HepG2 (cell line): ENCODE data around the gene XIAP. TPM values are rescaled to one million over a fixed set of nuclear protein-coding genes. Genes with fewer than 3 reads are reported as not detected.

Experiments
- AGO1 ChIP-seq: fragments of 200-400 bp; formaldehyde crosslinking; IDR thresholded peaks from 2 replicates; pipeline ENCODE4 v1.6.1; 2017; ENCODE audit warnings: mild to moderate bottlenecking, low read depth, low read length, moderate library complexity; ENCODE audit not compliant: poor library complexity, severe bottlenecking
- ARID5B ChIP-seq: IDR thresholded peaks from 2 replicates; pipeline ENCODE4 v1.4.0; 2020; ENCODE audit warnings: mild to moderate bottlenecking, missing genetic modification reagents
- ATF7-NPFF ChIP-seq: sonication (generic); formaldehyde crosslinking; IDR thresholded peaks from 2 replicates; pipeline ENCODE4 v1.8.1; 2023; ENCODE audit warnings: mild to moderate bottlenecking, low read depth, missing genetic modification reagents, moderate library complexity
- DZIP1 ChIP-seq: sonication (generic); formaldehyde crosslinking; IDR thresholded peaks from 2 replicates; pipeline ENCODE4 v1.5.0; 2020; ENCODE audit warnings: mild to moderate bottlenecking, missing genetic modification reagents
- ELF3 ChIP-seq: IDR thresholded peaks from 2 replicates; pipeline ENCODE4 v1.6.1; 2016; ENCODE audit warnings: missing genetic modification reagents, missing compliant biosample characterization
- FOSL2 ChIP-seq: sonication (generic); formaldehyde crosslinking; IDR thresholded peaks from 2 replicates; pipeline ENCODE4 v1.4.0; 2020; ENCODE audit warnings: missing genetic modification reagents
- HBP1 ChIP-seq: IDR thresholded peaks from 2 replicates; pipeline ENCODE4 v1.6.1; 2016; ENCODE audit warnings: low read depth, control low read depth
- HNF1A ChIP-seq, 2 experiments: sonication (generic) in 1 of 2; formaldehyde crosslinking in 1 of 2; IDR thresholded peaks; 2 replicates each; pipeline versions ENCODE4 v1.4.0 to v1.6.1; 2016 to 2020; ENCODE audit warnings: borderline replicate concordance in 1 of 2, low read depth in 1 of 2, mild to moderate bottlenecking in 1 of 2, missing genetic modification reagents in 1 of 2
- KDM2A ChIP-seq: sonication (generic); formaldehyde crosslinking; IDR thresholded peaks from 2 replicates; pipeline ENCODE4 v1.4.0; 2020; ENCODE audit warnings: low read depth, missing genetic modification reagents, borderline replicate concordance
- KLF16 ChIP-seq, 2 experiments: sonication (generic) in 1 of 2; formaldehyde crosslinking in 1 of 2; IDR thresholded peaks; 2 replicates each; pipeline versions ENCODE4 v1.6.1 to v1.8.0; 2016 to 2023; ENCODE audit warnings: missing genetic modification reagents in 2 of 2, missing compliant biosample characterization in 1 of 2
- RAD21 ChIP-seq: fragments of 450-650 bp; formaldehyde crosslinking; IDR thresholded peaks from 2 replicates; pipeline ENCODE4 v1.5.0; 2020; ENCODE audit warnings: mild to moderate bottlenecking
- SMAD1 ChIP-seq: sonication (generic); formaldehyde crosslinking; IDR thresholded peaks from 2 replicates; pipeline ENCODE4 v1.4.0; 2020; ENCODE audit warnings: missing genetic modification reagents, low read depth, mild to moderate bottlenecking, borderline replicate concordance
- TGIF2 ChIP-seq: IDR thresholded peaks from 2 replicates; pipeline ENCODE4 v1.6.1; 2016; ENCODE audit warnings: control low read depth, missing compliant biosample characterization
- ZNF441 ChIP-seq: sonication (generic); formaldehyde crosslinking; IDR thresholded peaks from 2 replicates; pipeline ENCODE4 v1.7.0; 2021; ENCODE audit warnings: missing genetic modification reagents, borderline replicate concordance
- ZNF484 ChIP-seq: sonication (generic); formaldehyde crosslinking; IDR thresholded peaks from 2 replicates; pipeline ENCODE4 v1.5.1; 2020; ENCODE audit warnings: mild to moderate bottlenecking, low read depth, missing genetic modification reagents, borderline replicate concordance
- ZNF691 ChIP-seq: sonication (generic); formaldehyde crosslinking; IDR thresholded peaks from 2 replicates; pipeline ENCODE4 v1.4.0; 2020; ENCODE audit warnings: missing genetic modification reagents, low read depth, mild to moderate bottlenecking, borderline replicate concordance
- polyA plus RNA-seq, 8 experiments: library from polyadenylated mRNA; depleted of rRNA in 3 of 8; stranded (reverse) in 7 of 8; unstranded in 1 of 8; fragments of >200 nt; fragmentation: Illumina TruSeq in 4 of 8; extraction: Trizol in 4 of 8; gene quantifications; 2 replicates each; pipeline versions ENCODE4 v1.2.1 to v1.2.3, GENCODE V29; 2011 to 2016; ENCODE audit warnings: low read depth in 4 of 8, missing spikeins in 1 of 8, mixed read lengths in 1 of 8; ENCODE audit not compliant: insufficient read depth in 1 of 8
- total RNA-seq, 5 experiments: library from RNA; depleted of rRNA; stranded (reverse); fragments of >200 nt; fragmentation: Illumina TruSeq; extraction: Trizol; gene quantifications; 2 replicates each; pipeline ENCODE4 v1.2.3, GENCODE V29; 2016; ENCODE audit warnings: low read depth in 1 of 5

The XIAP gene
- total and polyA plus RNA-seq, 2 of the 13 experiments (the other 11 are each of a cell fraction or from before 2014, with no cell fraction given) = 12.9 to 29.5 TPM

GRCh38 chrX:123822965-123823364 lies 36.9 kb upstream of the XIAP start (continued):
- TF ChIP-seq ZNF441 (CRISPR knock-in tag) = no peak
- TF ChIP-seq KLF16 (CRISPR knock-in tag; IDR thresholded peaks at IDR 0.05) = no peak
- TF ChIP-seq RAD21 (CRISPR knock-in tag) = no peak
- TF ChIP-seq ATF7-NPFF (CRISPR knock-in tag) = no peak
- TF ChIP-seq ZNF691 = no peak
- TF ChIP-seq SMAD1 = no peak
- TF ChIP-seq HNF1A (IDR thresholded peaks at IDR 0.05; ENCODE audit: low read depth) = no peak
- TF ChIP-seq HNF1A (CRISPR knock-in tag; IDR thresholded peaks at IDR 0.05; ENCODE audit: borderline replicate concordance) = no peak
- no peak for TF ChIP-seq KDM2A (CRISPR knock-in tag)
- no peak for TF ChIP-seq DZIP1 (CRISPR knock-in tag)
- TF ChIP-seq FOSL2 (CRISPR knock-in tag) = peak; percentile 63
- TF ChIP-seq TGIF2 (CRISPR knock-in tag) = no peak
- peak; percentile 81 for TF ChIP-seq ELF3 (CRISPR knock-in tag)
- no peak for TF ChIP-seq HBP1 (CRISPR knock-in tag)
- TF ChIP-seq ZNF484 (CRISPR knock-in tag) = no peak
- TF ChIP-seq ARID5B = peak; percentile 57
- no peak for TF ChIP-seq AGO1
